A549 (cell line): ENCODE results near the gene MT1A.
A peak's percentile ranks its signal among the peaks of the same experiment; 100 is the strongest.

Source experiments
- EHMT2 ChIP-seq: fragments of 200-600 bp; sonication (generic); IDR thresholded peaks from 2 replicates; pipeline ENCODE4 v1.6.1; 2016; ENCODE audit warnings: antibody characterized with exemption, low read depth, mild to moderate bottlenecking, moderate library complexity
- EP300 ChIP-seq, 2 experiments: fragments of >200 bp; sonication (Bioruptor Twin); formaldehyde crosslinking; IDR thresholded peaks; 2 replicates in 1 of 2; 3 replicates in 1 of 2; pipeline ENCODE4 v1.6.1; 2016 to 2017
- HOXB13 ChIP-seq: fragments of 250-450 bp; sonication (Bioruptor Pico); IDR thresholded peaks from 2 replicates; pipeline ENCODE4 v1.5.0; 2020; ENCODE audit warnings: low read depth, mild to moderate bottlenecking, moderate library complexity
- MAFK ChIP-seq: fragments of 450-650 bp; IDR thresholded peaks from 2 replicates; pipeline ENCODE4 v1.6.1; 2014; ENCODE audit not compliant: partially characterized antibody
- POLR2A ChIP-seq: IDR thresholded peaks from 2 replicates; pipeline ENCODE4 v1.6.1; 2012; ENCODE audit warnings: mild to moderate bottlenecking, low read length
- RAD21 ChIP-seq, 2 experiments: fragments of >200 bp in 1 of 2; sonication (Bioruptor Twin) in 1 of 2; formaldehyde crosslinking in 1 of 2; IDR thresholded peaks in 1 of 2; conservative IDR thresholded peaks in 1 of 2; 2 replicates in 1 of 2; 3 replicates in 1 of 2; pipeline ENCODE4 v1.6.1; 2012 to 2018; ENCODE audit warnings: inconsistent platforms in 1 of 2
- RARB ChIP-seq: fragments of 250-450 bp; sonication (Bioruptor Pico); IDR thresholded peaks from 2 replicates; pipeline ENCODE4 v1.8.0; 2021; ENCODE audit warnings: mild to moderate bottlenecking, moderate library complexity
- RCOR1 ChIP-seq: fragments of 150-350 bp; IDR thresholded peaks from 2 replicates; pipeline ENCODE4 v1.6.1; 2014; ENCODE audit warnings: antibody characterized with exemption, low read length, low read depth
- SMC3 ChIP-seq: fragments of >200 bp; sonication (Bioruptor Twin); formaldehyde crosslinking; IDR thresholded peaks from 3 replicates; pipeline ENCODE4 v1.6.1; 2018; ENCODE audit warnings: inconsistent platforms
- SREBF2 ChIP-seq: fragments of 450-650 bp; IDR thresholded peaks from 2 replicates; pipeline ENCODE4 v1.6.1; 2014; ENCODE audit warnings: mild to moderate bottlenecking, moderate library complexity
- TF ChIP-seq, protein P1 (sequence below): fragments of >200 bp; sonication (Bioruptor Twin); formaldehyde crosslinking; IDR thresholded peaks from 3 replicates; pipeline ENCODE4 v1.5.1; 2016

DNA sequence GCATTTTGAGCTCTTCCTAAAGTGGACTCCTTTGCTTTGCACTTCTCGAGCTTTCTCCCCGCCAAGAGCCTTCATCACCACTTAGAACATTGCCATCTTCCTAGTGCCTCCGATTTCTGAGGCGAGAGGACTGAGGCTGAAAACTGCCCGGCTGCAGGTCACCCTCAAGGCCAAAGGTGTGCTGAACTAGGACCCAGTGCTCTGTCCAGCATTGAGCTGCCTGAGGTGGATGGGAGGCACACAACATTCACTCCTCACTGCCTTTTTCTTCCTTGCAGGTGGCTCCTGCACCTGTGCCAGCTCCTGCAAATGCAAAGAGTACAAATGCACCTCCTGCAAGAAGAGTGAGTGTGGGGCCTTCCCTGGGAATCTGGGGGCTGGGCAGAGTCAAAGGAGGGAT is 5.4 kb downstream of the MT1A start:
- TF ChIP-seq SREBF2 (no peak), SMC3 (no peak), POLR2A (no peak), RARB (no peak), HOXB13 (no peak), EHMT2 (no peak), MAFK (no peak), RCOR1 (no peak), RAD21 (conservative IDR thresholded peaks at IDR 0.05 in 1 of 2, IDR thresholded peaks at IDR 0.05 in 1 of 2) (no peak), EP300 (IDR thresholded peaks at IDR 0.05) (no peak)
- TF ChIP-seq, protein P1, sequence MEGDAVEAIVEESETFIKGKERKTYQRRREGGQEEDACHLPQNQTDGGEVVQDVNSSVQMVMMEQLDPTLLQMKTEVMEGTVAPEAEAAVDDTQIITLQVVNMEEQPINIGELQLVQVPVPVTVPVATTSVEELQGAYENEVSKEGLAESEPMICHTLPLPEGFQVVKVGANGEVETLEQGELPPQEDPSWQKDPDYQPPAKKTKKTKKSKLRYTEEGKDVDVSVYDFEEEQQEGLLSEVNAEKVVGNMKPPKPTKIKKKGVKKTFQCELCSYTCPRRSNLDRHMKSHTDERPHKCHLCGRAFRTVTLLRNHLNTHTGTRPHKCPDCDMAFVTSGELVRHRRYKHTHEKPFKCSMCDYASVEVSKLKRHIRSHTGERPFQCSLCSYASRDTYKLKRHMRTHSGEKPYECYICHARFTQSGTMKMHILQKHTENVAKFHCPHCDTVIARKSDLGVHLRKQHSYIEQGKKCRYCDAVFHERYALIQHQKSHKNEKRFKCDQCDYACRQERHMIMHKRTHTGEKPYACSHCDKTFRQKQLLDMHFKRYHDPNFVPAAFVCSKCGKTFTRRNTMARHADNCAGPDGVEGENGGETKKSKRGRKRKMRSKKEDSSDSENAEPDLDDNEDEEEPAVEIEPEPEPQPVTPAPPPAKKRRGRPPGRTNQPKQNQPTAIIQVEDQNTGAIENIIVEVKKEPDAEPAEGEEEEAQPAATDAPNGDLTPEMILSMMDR, result 0 out of 3 replicates have a peak, but pooled peaks have one; percentile 2
